HG03520 (cell line): ENCODE measurements around the gene MORC1.
"Not testable (repeated sequence)": the region's sequence is repeated elsewhere in the genome, so short reads cannot be mapped to it uniquely, and the experiment has no call there.

Experiments
- ATAC-seq: cut with Tn5 transposase; IDR thresholded peaks from one replicate; pipeline ENCODE4 v1.9.1; 2021; ENCODE audit warnings: mild to moderate bottlenecking, moderate library complexity; ENCODE audit not compliant: unreplicated experiment

The MORC1 gene, protein sequence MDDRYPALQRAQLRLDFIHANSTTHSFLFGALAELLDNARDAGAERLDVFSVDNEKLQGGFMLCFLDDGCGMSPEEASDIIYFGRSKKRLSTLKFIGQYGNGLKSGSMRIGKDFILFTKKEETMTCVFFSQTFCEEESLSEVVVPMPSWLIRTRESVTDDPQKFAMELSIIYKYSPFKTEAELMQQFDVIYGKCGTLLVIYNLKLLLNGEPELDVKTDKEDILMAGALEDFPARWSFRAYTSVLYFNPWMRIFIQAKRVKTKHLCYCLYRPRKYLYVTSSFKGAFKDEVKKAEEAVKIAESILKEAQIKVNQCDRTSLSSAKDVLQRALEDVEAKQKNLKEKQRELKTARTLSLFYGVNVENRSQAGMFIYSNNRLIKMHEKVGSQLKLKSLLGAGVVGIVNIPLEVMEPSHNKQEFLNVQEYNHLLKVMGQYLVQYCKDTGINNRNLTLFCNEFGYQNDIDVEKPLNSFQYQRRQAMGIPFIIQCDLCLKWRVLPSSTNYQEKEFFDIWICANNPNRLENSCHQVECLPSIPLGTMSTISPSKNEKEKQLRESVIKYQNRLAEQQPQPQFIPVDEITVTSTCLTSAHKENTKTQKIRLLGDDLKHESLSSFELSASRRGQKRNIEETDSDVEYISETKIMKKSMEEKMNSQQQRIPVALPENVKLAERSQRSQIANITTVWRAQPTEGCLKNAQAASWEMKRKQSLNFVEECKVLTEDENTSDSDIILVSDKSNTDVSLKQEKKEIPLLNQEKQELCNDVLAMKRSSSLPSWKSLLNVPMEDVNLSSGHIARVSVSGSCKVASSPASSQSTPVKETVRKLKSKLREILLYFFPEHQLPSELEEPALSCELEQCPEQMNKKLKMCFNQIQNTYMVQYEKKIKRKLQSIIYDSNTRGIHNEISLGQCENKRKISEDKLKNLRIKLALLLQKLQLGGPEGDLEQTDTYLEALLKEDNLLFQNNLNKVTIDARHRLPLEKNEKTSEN

DNA sequence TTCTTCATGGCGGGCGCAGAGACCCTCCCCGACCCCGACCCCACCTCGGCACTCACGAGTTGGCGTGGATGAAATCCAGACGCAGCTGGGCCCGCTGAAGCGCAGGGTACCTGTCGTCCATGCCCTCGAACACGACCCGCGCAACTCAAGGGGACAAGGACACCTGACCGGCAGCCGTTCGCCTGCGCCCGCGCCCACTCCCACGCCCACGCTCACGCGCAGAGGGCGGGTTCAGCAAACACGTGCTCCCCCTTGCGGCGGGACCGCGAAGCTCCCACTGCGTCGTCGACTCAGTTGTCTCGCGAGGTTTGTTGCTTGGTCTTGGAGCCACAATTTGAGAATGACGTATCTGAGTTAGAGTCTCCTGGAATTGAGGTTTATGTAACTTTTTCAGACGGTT lies at the start of gene MORC1:
Gene MORC1, minus strand, starts transcription at position 196 of the 400 bp plus-strand sequence. Its CDS starts 75 bp downstream, at position 121.
- no peak for ATAC-seq

DNA sequence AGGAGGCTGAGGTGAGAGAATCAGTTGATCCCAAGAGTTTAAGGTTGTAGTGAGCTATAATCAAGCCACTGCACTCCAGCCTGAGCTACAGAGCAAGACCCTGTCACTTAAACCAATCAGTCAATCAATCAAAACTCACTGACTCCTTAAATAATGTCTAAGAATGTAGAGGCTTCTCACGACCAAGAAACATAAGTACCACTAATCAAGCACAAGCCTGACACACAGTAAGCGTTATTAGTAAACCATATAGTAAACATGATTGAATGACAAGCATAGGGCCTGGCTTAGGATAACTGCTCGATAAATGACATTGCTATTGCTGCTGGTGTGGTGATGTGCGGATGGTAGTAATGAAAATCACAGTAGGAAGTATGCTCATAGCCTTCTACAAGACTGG lies 48.0 kb upstream of the MORC1 start:
- no peak for ATAC-seq

- no peak for ATAC-seq
Measured at GRCh38 chr3:109161487-109162123, 43.7 kb upstream of the MORC1 start.

GRCh38 chr3:109155828-109156227 lies 37.9 kb upstream of the MORC1 start:
- ATAC-seq, result no peak

- no peak for ATAC-seq
Measured at GRCh38 chr3:109154979-109155378, 37.0 kb upstream of the MORC1 start.

GRCh38 chr3:109152320-109152719 lies 34.4 kb upstream of the MORC1 start:
- ATAC-seq, result no peak

- no peak for ATAC-seq
Measured at GRCh38 chr3:109149078-109149477, 31.1 kb upstream of the MORC1 start.

GRCh38 chr3:109143646-109144045 lies 25.7 kb upstream of the MORC1 start:
- ATAC-seq, result no peak

- no peak for ATAC-seq
Measured at GRCh38 chr3:109140318-109140717, 22.4 kb upstream of the MORC1 start.

DNA sequence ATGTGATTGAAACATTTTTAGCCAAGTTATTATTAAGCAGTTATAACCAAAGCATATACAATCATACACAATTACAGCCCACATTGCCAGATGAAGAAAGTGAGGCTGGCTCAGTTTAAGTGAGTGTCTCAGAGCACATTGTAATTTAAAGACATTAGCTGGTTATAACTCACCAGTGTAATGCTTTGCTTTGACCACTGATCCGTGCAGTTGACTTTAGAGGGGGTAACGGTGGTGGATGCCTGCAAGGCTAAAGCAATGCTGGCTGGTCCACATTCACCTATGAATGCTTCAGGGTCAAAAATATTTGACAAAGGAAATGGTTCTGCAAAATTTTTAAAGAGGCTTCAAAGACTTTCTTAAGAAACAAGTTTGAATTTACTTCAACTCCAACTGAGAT lies 19.8 kb upstream of the MORC1 start:
- ATAC-seq, result no peak

DNA sequence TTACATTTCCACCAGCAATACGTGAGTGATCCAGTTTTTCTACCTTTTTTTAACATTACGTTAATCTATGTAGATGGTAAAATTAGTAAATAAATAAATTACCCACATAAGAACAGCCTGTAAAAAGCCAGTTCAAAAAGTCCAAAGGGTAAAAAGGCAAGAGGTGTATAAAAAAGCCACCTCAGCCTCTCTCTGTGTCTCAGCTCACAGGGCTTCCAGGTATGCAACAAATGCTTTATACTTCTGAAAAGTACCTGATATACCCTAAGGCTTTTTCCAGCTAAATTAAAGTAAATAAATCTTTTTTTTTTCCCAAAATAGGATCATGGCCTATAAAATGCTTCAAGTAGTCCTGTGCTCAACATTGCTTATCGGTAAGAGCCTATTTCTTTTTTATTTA lies 18.6 kb upstream of the MORC1 start, which contains the start of gene C3orf85:
Gene C3orf85, plus strand, starts transcription at position 197 of the 400 bp plus-strand sequence. Its CDS starts 129 bp downstream, at position 326.
- no peak for ATAC-seq

GRCh38 chr3:109133474-109133816 lies 15.5 kb upstream of the MORC1 start:
- not testable (repeated sequence) for ATAC-seq

DNA sequence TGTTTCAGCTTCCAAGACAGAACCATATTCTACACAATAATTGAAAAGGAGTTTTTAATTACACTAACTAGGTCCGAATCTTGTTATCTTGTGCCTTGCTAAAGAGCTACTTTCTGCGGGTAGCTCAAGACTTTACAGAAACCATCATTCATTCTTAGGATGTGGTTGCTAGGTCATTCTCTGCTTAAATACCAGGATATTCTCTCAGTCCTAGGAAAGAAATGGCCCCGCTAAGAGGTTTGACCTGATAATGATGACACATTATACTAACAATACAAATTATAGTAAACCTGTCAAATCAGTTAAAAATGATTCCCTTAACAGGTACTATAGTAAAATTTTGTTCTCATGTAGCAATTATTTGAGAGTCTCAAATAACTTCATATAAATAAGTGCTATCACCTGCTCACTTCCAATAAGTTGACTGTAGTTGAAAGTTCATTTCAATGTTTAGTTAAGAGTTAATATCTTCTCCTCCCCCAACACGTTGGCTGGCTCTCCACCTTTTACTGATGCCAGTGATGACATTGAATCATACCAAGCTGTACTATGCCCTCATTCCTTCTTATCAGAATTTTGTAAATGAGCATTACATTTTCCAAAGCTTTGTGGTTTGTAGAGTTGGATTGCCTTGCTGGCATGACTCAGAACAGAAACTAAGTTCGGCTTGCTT lies 15.0 kb upstream of the MORC1 start:
- ATAC-seq, result no peak

GRCh38 chr3:109131276-109131675 lies 13.3 kb upstream of the MORC1 start:
- no peak for ATAC-seq

- no peak for ATAC-seq
Measured at GRCh38 chr3:109127553-109127952, 9.6 kb upstream of the MORC1 start.

DNA sequence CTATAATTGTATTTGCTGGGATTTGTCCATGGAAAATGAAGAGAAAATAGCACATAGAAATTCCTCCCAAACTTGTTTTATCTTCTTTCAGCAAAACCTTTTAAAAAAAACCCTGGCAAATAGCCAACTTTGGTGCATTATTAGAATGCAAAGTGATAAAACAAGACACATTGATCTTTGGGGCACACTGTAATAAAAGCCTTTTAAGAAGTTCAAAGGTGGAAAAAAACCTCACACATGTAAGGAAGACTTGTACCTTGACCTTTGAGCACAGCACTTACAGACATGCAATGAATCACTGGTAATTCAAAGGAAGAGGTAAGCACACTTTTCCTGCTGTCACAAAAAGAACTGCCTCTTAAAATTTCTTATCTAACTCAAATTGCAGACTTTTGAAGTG lies 8.0 kb upstream of the MORC1 start:
- no peak for ATAC-seq

DNA sequence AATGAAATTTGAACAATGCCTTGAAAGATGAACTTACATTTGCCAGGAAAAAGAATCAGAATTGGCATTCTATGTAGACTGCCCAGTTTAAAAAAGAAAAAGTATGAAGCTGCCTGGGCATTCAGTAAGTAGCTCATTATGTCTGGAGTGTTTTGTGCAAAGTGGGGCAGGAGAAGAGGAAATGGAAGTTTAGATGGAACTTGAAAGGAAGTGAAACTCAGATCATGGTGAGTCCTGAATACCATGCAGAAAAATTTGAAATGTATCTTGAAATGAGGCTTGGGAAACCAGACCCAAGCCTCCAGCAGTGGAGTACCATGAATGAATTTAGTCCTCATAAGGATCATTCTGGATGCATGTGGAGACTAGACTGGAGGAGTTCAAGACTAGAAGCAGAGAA lies 4.8 kb upstream of the MORC1 start:
- no peak for ATAC-seq

- no peak for ATAC-seq
Measured at GRCh38 chr3:109118584-109118983, 650 bp upstream of the MORC1 start.

DNA sequence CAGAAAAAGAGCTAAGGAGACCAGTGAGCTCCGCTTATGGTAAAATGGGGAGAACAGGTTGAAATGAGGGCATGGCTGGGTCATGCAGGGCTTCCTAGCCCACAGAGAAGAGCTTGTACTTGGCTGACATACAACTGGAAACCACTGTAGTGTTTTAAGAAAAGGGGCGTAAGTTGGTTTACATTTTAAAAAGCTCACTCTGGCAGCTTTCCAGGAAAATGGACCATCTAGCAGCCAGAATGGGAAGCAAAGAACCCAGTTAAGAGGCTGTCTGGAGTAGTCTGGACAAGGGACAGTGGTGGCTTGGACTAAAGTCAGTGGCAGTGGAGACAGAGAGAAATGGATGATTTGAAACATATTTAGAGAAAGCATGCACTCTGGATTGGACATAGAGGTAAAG lies 1.9 kb downstream of the MORC1 start:
- ATAC-seq, result no peak

GRCh38 chr3:109115451-109115850 lies 2.5 kb downstream of the MORC1 start:
- no peak for ATAC-seq

GRCh38 chr3:109114746-109115145 lies 3.2 kb downstream of the MORC1 start:
- ATAC-seq, result no peak
